ENCODE measurements around the gene CPLANE2.

GRCh38 chr1:16241221-16241708, 4.3 kb upstream of the CPLANE2 start:
- TF ChIP-seq RAD21 (IDR thresholded peaks at IDR 0.05; ENCODE audit: low read length) = no peak
- no peak for TF ChIP-seq RFX5 (IDR thresholded peaks at IDR 0.05; ENCODE audit: low read depth, low read length)
- TF ChIP-seq, protein P1, sequence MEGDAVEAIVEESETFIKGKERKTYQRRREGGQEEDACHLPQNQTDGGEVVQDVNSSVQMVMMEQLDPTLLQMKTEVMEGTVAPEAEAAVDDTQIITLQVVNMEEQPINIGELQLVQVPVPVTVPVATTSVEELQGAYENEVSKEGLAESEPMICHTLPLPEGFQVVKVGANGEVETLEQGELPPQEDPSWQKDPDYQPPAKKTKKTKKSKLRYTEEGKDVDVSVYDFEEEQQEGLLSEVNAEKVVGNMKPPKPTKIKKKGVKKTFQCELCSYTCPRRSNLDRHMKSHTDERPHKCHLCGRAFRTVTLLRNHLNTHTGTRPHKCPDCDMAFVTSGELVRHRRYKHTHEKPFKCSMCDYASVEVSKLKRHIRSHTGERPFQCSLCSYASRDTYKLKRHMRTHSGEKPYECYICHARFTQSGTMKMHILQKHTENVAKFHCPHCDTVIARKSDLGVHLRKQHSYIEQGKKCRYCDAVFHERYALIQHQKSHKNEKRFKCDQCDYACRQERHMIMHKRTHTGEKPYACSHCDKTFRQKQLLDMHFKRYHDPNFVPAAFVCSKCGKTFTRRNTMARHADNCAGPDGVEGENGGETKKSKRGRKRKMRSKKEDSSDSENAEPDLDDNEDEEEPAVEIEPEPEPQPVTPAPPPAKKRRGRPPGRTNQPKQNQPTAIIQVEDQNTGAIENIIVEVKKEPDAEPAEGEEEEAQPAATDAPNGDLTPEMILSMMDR (conservative IDR thresholded peaks at IDR 0.05; ENCODE audit: low read depth, low read length) = no peak
- TF ChIP-seq POLR2A (IDR thresholded peaks at IDR 0.05; ENCODE audit: low read depth, low read length) = no peak
- TF ChIP-seq NFE2L2 (IDR thresholded peaks at IDR 0.05; ENCODE audit: low read depth, low read length) = no peak
- TF ChIP-seq SMC3 (IDR thresholded peaks at IDR 0.05; ENCODE audit: low read depth, low read length) = no peak
- TF ChIP-seq FOS (IDR thresholded peaks at IDR 0.05; ENCODE audit: low read depth, low read length) = no peak
- no peak for TF ChIP-seq BHLHE40 (IDR thresholded peaks at IDR 0.05; ENCODE audit: low read depth, low read length)
- no peak for TF ChIP-seq MAFK (IDR thresholded peaks at IDR 0.05; ENCODE audit: low read depth, low read length)

Measured in IMR-90 (cell line).